WI38 (cell line): Measurements from ENCODE around the gene RHEX.

Experiments used
- H3K4me3 ChIP-seq: 2 replicates; pipeline ENCODE4 v1.5.1; 2011; ENCODE audit warnings: low read depth, mild to moderate bottlenecking, control low read depth, low read length
- TF ChIP-seq, protein P1 (sequence below): IDR thresholded peaks from 2 replicates; pipeline ENCODE4 v1.5.1; 2012; ENCODE audit warnings: low read depth, mild to moderate bottlenecking, control low read depth, low read length

RHEX gene

DNA sequence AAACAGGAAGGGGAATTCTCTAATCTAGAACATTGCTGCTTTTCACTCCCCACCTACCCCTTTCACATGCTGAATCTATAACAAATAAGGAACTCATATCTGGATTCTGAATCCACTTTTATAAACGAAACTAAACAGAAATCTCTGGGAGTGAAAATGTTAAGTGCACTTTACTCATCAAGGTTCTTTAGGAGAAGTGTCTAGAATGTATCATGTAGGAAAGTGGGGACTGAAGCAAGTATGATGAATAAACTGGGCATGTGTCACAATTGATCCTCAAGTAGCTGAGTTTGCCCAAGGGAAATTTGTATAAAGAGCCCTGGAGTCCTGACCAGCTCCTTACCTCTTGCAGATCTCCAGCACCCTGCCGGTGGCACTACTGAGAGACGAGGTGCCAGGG lies 44.4 kb downstream of the RHEX start:
- TF ChIP-seq, protein P1, sequence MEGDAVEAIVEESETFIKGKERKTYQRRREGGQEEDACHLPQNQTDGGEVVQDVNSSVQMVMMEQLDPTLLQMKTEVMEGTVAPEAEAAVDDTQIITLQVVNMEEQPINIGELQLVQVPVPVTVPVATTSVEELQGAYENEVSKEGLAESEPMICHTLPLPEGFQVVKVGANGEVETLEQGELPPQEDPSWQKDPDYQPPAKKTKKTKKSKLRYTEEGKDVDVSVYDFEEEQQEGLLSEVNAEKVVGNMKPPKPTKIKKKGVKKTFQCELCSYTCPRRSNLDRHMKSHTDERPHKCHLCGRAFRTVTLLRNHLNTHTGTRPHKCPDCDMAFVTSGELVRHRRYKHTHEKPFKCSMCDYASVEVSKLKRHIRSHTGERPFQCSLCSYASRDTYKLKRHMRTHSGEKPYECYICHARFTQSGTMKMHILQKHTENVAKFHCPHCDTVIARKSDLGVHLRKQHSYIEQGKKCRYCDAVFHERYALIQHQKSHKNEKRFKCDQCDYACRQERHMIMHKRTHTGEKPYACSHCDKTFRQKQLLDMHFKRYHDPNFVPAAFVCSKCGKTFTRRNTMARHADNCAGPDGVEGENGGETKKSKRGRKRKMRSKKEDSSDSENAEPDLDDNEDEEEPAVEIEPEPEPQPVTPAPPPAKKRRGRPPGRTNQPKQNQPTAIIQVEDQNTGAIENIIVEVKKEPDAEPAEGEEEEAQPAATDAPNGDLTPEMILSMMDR = no peak
- no peak overlapping the region for H3K4me3 ChIP-seq

DNA sequence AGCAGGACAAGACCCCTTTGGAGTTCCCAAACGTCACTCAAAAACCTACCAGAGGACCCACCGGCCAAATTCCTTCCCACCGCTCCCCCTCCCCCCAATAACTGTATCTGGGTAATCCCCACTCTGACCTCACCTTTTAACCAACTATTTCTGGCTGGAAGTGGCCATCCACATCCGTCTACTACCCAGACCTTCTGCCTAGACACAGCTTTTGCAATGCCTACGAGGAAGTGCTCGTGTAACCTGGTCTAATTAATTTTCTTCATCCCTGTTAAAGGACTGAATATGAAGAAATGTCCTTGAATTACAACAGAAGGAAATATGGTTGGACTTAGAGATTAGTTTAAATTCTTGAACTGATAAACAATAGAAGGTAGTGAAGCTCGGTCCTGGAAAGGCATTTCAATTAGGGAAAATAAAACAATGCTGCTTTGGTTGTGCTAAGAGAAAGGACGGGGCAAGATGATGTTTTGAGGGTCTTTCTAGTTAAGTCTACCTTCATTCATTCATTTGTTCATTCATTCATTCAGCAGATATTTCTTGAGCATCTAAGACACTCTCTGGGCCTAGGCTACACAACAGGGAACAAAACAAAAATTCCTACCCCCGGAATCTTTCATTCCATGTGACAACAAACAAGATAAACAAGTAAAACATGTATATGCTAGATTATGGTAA lies 45.4 kb downstream of the RHEX start:
- TF ChIP-seq, protein P1 = no peak
- H3K4me3 ChIP-seq = no peak overlapping the region

DNA sequence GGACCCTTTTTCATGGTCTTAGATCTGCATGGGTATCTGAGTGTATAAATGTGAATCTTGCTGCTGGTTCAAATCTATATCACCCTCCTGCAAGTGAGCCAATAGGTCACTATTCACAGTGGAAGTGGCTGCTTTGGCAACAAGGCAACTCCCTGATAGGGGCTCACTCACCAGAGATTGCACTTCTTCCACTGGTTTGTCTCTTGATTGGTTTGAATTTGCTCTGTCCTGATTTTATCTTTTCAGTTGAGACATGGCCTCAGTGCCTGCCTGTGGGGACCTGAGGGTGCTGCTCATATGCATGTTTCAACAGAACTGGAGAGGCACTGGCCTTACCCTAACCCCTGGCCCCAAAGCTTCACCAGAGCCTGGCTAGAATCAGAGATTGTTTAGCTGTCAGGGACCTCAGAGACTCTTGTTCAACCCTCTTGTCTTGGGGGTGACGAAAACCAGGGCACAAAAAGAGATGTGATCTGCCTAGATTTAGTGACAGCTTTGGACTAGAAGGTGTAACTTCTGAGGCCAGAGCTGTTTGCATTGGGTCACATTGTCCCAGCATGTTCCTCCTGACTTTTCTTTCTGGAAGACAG lies 47.3 kb downstream of the RHEX start:
- TF ChIP-seq, protein P1 = no peak

DNA sequence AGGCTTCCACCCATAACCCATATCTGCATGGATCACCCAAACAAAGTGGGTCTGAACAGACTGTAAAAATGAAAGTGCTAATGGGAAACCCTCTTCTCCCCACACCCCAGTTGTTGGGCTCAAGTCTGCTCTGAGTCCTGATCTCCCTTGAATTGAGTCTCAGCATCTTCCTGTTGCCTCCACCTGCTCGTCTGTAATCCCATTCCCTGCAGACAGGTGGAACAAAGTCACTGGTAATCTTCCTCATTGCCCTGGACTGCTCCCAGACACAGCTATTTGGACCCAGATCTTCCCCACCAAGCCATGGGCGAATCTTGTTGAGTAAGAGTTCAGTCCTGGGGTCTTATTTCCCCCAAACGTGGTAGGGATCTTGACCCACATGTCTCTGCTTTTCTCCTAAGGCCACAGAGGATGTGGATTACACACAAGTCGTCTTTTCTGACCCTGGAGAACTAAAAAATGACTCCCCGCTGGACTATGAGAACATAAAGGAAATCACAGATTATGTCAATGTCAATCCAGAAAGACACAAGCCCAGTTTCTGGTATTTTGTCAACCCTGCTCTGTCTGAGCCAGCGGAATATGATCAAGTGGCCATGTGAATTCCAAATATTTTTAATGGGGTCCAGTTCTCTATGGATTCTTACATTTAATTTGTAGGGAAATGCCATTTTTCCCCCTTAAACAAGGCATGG lies 48.5 kb downstream of the RHEX start:
- TF ChIP-seq, protein P1 = no peak
- H3K4me3 ChIP-seq = no peak overlapping the region

More for the DNA sequence above, 47.3 kb downstream of the RHEX start:
- H3K4me3 ChIP-seq = no peak overlapping the region

DNA sequence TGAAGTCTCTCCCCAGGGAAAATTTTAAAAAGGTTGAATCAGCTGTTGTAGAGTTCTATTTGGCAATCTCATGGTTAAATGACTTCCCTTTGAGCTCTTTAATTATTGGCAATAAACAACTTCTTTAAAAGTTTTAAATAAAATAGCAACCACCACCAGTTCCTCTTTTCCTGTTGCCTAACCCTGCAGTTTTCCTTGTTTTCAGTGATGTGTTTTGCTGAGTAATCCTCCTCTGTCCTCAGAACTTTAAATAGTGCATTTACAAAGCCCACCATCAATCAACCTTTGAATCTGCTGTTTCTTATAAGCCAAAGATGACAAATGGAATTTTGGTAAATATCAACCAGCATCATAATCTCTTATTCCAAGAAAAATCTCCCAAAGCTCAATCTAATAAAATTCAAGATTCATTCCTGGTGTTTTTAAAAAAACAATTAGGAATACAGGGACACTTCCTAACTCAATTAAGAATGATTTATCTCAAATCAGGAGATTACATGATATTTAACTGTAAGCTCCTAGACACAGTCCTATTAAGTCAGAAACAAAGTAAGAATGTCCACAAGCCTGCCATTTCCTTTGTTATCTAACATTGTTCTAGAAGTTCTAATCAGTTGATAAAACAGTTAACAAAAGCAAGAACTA lies 49.4 kb downstream of the RHEX start:
- TF ChIP-seq, protein P1 = no peak
- H3K4me3 ChIP-seq = no peak overlapping the region

DNA sequence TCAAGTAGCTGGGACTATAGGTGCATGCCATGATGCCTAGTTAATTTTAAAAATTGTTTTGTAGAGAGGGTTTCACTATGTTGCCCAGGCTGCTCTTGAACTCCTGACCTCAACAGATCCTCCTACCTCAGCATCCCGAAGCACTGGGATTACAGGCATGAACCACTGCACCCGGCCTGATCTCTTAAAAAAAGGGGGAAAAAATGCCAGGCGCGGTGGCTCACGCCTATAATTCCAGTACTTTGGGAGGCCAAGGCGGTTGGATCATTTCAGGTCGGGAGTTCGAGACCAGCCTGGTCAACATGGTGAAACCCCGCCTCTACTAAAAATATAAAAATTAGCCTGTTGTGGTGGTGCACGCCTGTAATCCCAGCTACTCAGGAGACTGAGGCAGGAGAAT lies 51.0 kb downstream of the RHEX start:
- no peak overlapping the region for H3K4me3 ChIP-seq
- TF ChIP-seq, protein P1 = no peak
